Stimulated activated CD4-positive, alpha-beta T cell treated with anti-CD3 and anti-CD28 coated beads, Interleukin-15, amount 100 ng/mL, for 1 hour (primary cell): Measurements from ENCODE around the gene SYTL2.

Experiments used
- DNase-seq, 2 donors: peaks; one replicate each; pipeline ENCODE4 v3.0.0-alpha.2; 2020; ENCODE audit warnings: low read depth in 1 of 2, low spot score in 1 of 2

Gene SYTL2

DNA sequence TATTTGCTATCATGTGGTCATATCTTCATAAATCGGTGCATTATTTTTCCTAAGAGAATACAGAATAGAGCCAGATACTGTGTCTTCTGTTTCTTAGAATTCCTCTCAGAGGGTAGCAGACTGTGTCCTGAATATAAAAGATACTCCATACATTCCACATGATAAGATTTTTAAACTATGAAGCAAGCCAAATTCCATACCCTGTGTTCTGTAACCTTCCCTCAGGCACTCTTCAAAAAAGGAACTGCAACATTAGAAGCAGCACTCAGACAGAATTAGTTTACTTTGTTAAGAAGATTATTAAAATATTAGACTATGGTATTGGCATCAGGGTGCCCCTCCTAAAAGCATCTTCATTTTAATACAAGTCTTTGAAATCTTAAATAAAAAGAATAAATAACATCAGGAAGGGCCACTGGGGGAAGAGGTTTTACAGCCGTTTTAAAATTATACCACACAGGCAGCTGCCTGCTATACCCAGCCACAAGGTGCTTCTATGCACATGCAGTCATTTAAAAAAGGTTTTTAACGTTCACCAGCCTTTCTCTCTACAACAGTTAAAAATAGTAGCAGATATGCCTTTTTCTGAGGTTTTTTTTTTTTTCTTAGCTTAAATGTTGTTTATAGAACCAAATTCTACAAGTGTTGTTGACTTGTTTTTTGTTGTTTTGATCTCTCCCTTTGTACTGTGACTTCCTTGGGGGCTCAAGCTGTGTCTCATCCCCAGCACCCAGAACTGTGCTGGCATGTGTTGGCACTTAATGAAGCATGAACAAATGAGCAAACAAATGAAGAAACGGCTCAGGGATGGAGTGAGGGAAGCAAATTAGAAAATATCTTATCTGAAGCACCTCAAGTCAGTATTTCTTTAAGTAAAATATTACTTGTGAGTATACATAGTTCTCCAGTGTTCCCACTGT lies 70.2 kb downstream of the SYTL2 start:
- no peak for DNase-seq

DNA sequence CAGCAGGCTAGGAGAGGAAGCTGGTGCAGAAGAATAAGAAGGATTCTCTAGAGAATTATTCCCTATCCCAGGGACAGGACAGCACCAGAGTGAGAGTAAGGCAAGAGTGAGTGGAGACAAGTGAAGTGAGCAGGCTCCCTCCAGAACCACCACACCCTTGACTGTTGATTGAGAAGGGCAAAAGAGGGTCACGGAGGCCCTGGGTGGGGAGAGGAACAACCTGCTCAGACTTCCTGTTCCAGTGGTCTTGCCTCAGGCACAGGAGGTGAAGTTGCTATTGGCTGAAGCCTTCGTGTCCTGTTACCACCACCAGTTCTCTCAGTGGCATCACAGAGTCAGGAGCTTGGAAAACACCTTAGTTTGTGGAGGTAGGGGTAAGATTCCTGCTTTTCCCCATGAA lies 73.2 kb downstream of the SYTL2 start:
- no peak for DNase-seq

GRCh38 chr11:85735876-85736460 lies 75.0 kb downstream of the SYTL2 start:
- DNase-seq: no peak

DNA sequence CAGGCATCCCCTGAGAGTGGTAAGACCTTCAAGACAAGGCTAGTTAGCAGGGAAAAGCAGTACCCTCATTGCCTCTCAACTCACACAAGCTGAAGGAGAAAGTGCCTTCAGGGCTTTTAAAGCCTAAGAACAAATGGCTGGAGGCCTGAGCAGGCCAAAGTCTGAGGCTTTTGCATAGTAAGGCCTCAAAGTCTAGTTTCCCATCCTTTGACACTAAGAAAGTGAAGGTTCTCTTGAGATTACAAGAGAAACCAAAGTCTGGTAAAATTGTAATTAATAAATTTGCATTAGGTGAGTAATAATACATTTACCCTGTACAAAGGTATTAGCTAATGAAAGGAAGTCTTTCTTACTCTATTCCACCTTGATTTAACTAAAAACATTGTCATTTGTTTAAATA lies 78.0 kb downstream of the SYTL2 start:
- no peak for DNase-seq

DNA sequence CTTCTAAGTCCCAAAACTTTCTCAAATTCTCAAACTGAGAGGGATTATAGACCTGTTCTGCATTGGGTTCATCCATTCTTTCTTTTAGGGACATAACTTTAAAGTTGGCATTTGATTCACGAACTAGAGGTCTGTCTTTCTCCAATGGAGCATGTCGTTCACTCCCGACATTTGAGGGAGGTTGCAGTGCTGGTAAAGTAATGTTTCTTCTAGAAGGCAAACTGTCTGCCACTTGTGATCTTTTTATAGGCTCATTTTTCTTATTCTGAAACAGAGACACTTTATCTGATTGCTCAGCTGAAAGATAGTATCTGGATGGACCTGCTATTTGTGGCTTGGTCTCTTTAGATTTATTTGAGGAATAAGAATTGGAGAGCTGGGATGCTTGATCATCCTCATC lies 84.6 kb downstream of the SYTL2 start:
- DNase-seq: no peak

DNA sequence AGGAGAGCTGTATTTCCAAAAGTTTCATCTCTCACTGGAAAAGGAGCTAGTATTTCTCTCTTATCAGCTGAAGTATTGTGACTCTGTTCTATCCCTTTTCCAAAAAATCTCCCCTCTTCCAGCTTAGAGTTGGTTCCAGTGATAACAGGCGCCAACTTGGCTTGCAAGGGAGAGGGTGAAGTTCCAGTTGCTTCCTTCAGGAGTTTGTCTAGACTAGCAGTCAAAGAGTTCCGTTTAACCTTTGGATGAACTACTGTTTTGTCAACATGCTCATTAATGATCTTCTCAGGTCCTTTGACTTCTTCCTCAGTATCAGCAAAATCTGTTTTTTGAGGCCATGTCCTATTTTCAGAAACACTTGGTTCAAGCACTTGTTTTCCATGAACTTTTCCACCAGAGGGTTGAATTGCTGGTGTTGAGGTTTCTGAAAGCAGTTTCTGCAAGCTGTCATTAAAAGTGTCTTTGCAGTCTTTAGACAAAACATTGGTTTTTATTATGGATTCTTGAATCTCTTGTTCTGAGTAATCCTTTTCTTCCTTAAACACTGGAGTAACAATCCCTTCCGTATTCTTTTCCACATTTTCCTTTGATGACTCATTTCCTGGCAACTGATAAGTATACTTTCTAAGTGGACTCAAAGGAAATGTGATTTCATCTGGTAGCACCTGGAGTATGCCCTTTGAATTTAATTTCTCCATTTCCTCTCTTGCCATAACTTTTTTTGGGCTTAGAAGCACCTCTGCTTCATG lies 85.3 kb downstream of the SYTL2 start:
- no peak for DNase-seq

DNA sequence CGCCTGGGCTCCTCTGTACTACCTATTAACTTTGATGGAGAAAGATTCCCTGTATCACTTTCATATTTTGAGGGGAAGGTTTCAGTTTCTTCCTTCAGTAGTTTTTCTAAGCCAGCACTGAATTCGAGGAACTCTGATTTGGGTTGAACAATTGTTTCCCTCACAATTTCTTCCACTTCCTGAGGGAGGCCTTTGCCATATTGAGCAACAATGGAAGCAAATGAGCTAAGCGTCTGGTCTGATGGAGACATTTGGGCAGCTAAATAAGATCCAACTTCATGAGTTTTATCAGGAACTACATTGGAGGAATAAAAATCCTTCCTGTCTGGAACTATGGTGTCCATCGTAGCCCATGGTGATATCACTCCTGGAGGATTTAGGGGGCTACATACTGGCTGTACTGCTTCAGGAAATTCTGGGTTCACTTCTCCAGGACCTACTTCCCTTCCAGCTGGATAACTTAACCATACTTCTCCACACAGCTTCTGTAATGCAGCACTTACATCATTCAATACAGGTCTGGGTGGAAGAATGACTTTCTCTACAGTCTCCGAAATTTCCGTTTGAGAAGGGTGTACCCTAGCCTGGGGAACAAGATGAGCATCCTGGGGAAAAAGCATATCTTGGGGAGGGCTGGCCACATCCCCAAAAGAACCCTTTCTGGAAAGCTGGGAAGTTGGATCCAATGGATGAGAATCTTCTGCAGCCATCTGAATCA lies 86.0 kb downstream of the SYTL2 start:
- no peak for DNase-seq

DNA sequence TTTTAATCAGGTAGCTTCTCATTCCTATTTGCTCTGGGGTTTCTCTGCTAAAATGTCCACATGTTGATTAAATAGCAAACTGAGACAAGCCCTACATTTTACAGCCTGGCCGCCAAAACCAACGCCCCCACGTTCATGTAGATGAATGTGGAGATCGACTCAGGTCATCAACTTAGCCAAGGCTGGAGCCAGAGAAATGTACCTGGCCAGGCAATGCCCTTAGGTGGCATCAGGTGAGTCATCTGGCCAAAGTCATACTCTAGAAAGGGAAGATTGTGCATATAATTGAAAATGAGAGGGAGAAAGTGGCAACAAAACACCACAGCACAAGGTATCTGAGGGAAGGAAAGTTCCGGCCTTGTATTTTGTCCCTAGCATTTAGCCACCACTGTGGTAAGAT lies 87.9 kb downstream of the SYTL2 start:
- DNase-seq: no peak

GRCh38 chr11:85721191-85721590 lies 89.8 kb downstream of the SYTL2 start:
- no peak for DNase-seq

DNA sequence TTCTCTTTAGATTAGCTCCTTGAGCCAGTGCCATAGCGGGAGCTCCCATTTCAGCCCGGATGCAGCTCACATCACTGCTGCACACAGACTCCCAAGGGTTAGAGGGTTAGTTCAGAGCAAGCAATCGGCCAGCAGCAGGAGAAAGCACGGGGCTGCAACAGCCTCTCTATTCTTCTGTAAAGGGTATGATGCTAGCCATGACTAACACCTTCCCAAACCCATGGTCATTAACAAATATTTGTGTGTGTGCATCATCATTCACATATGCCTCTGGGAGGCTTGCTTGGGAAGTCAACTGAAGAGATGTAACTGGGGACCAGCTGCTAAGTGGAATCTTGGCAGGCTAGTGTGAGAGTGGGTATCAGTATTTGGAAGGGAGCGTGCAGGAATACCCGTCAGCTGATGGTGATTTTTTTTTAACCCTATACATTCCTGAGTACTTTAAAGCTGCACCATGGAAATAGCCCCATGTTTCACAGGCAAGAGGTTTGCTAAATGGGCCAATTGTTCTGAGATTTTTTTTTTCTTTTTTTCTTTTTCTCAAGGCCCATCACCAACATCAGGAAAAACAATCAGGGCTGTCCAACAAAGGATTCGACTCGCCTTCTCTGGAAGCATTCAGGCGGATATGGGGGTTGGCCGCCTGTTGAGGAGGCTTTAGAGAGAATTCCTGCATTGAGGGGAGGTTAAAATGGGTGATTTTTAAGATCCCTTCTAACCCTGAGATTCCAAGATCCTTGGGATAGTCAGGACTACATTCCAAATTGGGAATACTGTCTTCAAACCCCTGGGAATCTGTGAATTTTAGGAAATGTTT lies 91.7 kb downstream of the SYTL2 start:
- no peak for DNase-seq

DNA sequence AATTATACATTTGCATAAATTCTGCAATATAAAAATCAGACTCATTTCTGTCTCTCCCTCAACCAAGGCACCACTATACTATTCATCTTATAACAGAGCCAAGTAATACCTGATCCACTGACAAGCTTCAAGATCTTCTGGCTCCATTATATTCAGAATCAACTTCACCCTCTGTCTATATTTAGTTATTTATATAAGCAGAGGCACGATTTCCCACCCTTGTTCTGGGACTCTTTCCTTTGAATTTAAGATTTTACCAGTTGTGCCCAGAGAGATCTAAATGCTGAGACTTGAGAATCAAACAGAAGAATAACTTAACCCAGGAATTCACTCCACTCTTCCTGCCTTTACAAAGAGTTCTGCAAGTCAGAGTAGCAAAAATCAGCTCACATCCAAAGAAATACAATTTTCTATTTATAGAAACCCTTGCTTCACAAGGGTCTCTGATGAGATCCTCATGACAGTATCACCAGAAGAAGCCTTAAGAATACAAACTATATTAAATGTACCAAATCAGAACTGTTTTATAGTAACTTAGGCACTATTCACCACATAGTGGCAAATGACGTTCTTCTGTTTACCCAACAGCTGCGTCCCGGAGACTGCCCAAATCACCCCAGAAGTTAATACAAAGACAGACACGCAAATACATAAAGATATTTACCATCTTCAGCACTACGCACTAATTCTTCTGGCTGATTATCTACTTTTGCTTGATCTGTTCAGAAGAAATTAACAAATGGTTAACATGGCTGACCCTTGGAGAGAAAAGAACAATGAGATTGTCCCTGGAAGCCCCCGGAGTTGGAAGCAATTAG lies 92.6 kb downstream of the SYTL2 start:
- no peak for DNase-seq

GRCh38 chr11:85717429-85717828 lies 93.5 kb downstream of the SYTL2 start:
- DNase-seq: no peak

DNA sequence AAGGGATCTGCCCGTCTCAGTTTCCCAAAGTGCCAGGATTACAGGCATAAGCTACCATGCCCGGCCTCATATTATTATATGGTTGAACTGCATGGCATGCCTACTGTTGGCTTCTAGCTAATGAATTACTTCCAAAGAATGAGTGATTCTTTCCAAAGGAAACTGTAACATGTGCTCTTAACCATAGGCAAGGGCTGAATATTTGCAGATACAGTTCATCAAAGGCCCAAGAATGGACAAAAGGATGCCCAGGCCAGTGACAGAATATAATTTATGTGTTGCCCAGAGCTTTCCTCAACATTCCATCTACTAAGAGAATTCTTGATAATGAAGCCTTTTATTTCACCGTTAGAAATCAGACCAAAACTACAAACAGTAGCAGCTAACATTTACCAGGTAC lies 98.0 kb downstream of the SYTL2 start:
- no peak for DNase-seq

- DNase-seq: no peak
Observed at GRCh38 chr11:85710917-85711316, 100.0 kb downstream of the SYTL2 start.

DNA sequence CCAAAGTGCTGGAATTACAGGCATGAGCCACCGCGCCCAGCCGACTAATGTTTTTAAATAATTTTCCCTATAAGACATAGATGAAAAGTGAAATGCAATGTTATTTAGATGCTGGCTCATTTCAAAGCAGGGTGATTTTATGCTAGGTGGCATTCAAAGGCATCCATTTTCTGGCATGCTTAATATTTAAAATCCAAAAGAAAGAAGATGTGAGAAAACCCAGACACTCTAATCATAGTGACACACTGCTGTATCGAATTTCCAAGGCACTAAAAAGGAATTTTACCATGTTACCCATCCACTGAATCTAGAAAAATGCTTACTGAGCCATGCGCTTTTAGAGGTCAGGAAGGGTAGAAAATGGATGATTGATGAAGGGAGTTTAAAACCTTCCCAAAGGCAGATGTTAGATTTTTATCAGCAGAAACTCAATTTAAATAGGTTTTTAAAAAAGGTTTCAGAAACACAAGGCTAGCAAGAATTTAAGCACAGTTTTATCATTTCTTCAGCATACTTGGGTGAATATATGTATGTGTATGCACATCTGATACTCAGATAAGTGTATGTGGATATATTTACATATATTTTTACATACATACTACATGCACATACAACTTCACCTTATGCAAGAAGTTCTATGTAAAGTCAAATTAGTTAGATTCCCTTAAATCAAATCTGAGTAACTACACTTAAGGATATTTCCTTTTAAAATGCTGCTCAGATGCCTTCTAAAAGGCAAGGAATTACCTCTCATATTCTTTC lies 100.8 kb downstream of the SYTL2 start:
- DNase-seq: no peak

- DNase-seq: no peak
Observed at GRCh38 chr11:85705800-85706199, 105.1 kb downstream of the SYTL2 start.

GRCh38 chr11:85704967-85705366 lies 106.0 kb downstream of the SYTL2 start:
- DNase-seq: no peak

- no peak for DNase-seq
Observed at GRCh38 chr11:85699957-85700741, 110.8 kb downstream of the SYTL2 start.
